ENCODE results near the gene SYNC. TPM values are rescaled to one million over a fixed set of nuclear protein-coding genes. Genes with fewer than 3 reads are reported as not detected.
"Not testable (repeated sequence)": the region's sequence is repeated elsewhere in the genome, so short reads cannot be mapped to it uniquely, and the experiment has no call there.

SYNC gene
- polyA plus RNA-seq, 1 donor = 48.6 TPM

- DNase-seq (ENCODE audit: low read depth) = no peak
These were observed 22.4 kb upstream of the SYNC start for GRCh38 chr1:32724678-32725614.

- no peak for DNase-seq (ENCODE audit: low read depth)
These were observed 17.2 kb upstream of the SYNC start for GRCh38 chr1:32719681-32720275.

GRCh38 chr1:32718527-32718926, 16.0 kb upstream of the SYNC start:
- DNase-seq (ENCODE audit: low read depth) = no peak

GRCh38 chr1:32718036-32718435, 15.5 kb upstream of the SYNC start:
- no peak for DNase-seq (ENCODE audit: low read depth)

GRCh38 chr1:32717503-32717902, 14.9 kb upstream of the SYNC start:
- DNase-seq (ENCODE audit: low read depth) = no peak

GRCh38 chr1:32716312-32717148, 14.0 kb upstream of the SYNC start:
- no peak for DNase-seq (ENCODE audit: low read depth)

GRCh38 chr1:32715901-32716311, 13.3 kb upstream of the SYNC start:
- no peak for DNase-seq (ENCODE audit: low read depth)

GRCh38 chr1:32714277-32714676, 11.7 kb upstream of the SYNC start:
- no peak for DNase-seq (ENCODE audit: low read depth)

- DNase-seq (ENCODE audit: low read depth) = no peak
These were observed 10.5 kb upstream of the SYNC start for GRCh38 chr1:32713081-32713480.

- not testable (repeated sequence) for DNase-seq (ENCODE audit: low read depth)
These were observed 8.7 kb upstream of the SYNC start for GRCh38 chr1:32711221-32711620.

GRCh38 chr1:32709476-32709875, 6.9 kb upstream of the SYNC start:
- no peak for DNase-seq (ENCODE audit: low read depth)

- DNase-seq (ENCODE audit: low read depth) = no peak
These were observed 6.5 kb upstream of the SYNC start for GRCh38 chr1:32709075-32709474.

GRCh38 chr1:32706491-32706890, 3.9 kb upstream of the SYNC start:
- DNase-seq (ENCODE audit: low read depth) = no peak

GRCh38 chr1:32705516-32705915, 2.9 kb upstream of the SYNC start:
- DNase-seq (ENCODE audit: low read depth) = no peak

- DNase-seq (ENCODE audit: low read depth) = no peak
These were observed 1.1 kb upstream of the SYNC start for GRCh38 chr1:32703479-32704291.

- DNase-seq (ENCODE audit: low read depth) = no peak
These were observed 495 bp downstream of the SYNC start for GRCh38 chr1:32701951-32702598.

- DNase-seq (ENCODE audit: low read depth) = no peak
These were observed 1.1 kb downstream of the SYNC start for GRCh38 chr1:32701421-32701911.

- DNase-seq (ENCODE audit: low read depth) = not testable (repeated sequence)
These were observed 5.6 kb downstream of the SYNC start for GRCh38 chr1:32696996-32697395.

- no peak for DNase-seq (ENCODE audit: low read depth)
These were observed 6.5 kb downstream of the SYNC start for GRCh38 chr1:32696041-32696440.

GRCh38 chr1:32695098-32695904, 7.3 kb downstream of the SYNC start:
- no peak for DNase-seq (ENCODE audit: low read depth)

All from forelimb muscle (tissue), 1 donor.